GM12878 (cell line): Measurements from ENCODE around the gene NACC1. TPM values are rescaled to one million over a fixed set of nuclear protein-coding genes. Genes with fewer than 3 reads are reported as not detected.
A peak's percentile ranks its signal among the peaks of the same experiment; 100 is the strongest.

Experiments used
- CBX5 ChIP-seq: sonication (generic); IDR thresholded peaks from 2 replicates; pipeline ENCODE4 v1.6.1; 2016; ENCODE audit warnings: low read depth, moderate library complexity, mild to moderate bottlenecking, inconsistent platforms
- CHD1 ChIP-seq: IDR thresholded peaks from 2 replicates; pipeline ENCODE4 v1.6.1; 2012; ENCODE audit warnings: low read depth, low read length, improper control_type of control experiment
- ETV6 ChIP-seq, 2 experiments: fragments of 450-650 bp in 1 of 2; IDR thresholded peaks in 1 of 2; conservative IDR thresholded peaks in 1 of 2; 2 replicates each; pipeline ENCODE4 v1.6.1; 2014; ENCODE audit warnings: antibody characterized with exemption in 1 of 2, borderline replicate concordance in 1 of 2, low read depth in 1 of 2, mild to moderate bottlenecking in 1 of 2, moderate library complexity in 1 of 2
- FOS ChIP-seq: IDR thresholded peaks from 3 replicates; pipeline ENCODE4 v1.6.1; 2011; ENCODE audit warnings: borderline replicate concordance; ENCODE audit not compliant: insufficient read length; ENCODE audit errors: extremely low read depth
- MYB ChIP-seq: fragments of 150-350 bp; IDR thresholded peaks from 2 replicates; pipeline ENCODE4 v1.6.1; 2014; ENCODE audit warnings: mild to moderate bottlenecking, low read depth, low read length, borderline replicate concordance
- NBN ChIP-seq: fragments of 450-650 bp; IDR thresholded peaks from 2 replicates; pipeline ENCODE4 v1.6.1; 2016
- NFYB ChIP-seq: IDR thresholded peaks from 2 replicates; pipeline ENCODE4 v1.6.1; 2011; ENCODE audit warnings: low read depth, mild to moderate bottlenecking, low read length, improper control_type of control experiment, moderate library complexity; ENCODE audit not compliant: insufficient read depth
- NR2F1 ChIP-seq: fragments of 450-650 bp; conservative IDR thresholded peaks from 2 replicates; pipeline ENCODE4 v1.6.1; 2017; ENCODE audit warnings: mild to moderate bottlenecking
- SMAD5 ChIP-seq: IDR thresholded peaks from 2 replicates; pipeline ENCODE4 v1.6.1; 2016; ENCODE audit warnings: antibody characterized with exemption, low read depth
- SPI1 ChIP-seq: IDR thresholded peaks from 2 replicates; pipeline ENCODE4 v1.6.1; 2011; ENCODE audit warnings: low read depth, mild to moderate bottlenecking, low read length, moderate library complexity, borderline replicate concordance; ENCODE audit not compliant: insufficient read depth
- TARDBP ChIP-seq: IDR thresholded peaks from 2 replicates; pipeline ENCODE4 v1.6.1; 2016; ENCODE audit warnings: borderline replicate concordance
- ZBED1 ChIP-seq: IDR thresholded peaks from 2 replicates; pipeline ENCODE4 v1.6.1; 2016; ENCODE audit warnings: borderline replicate concordance
- polyA plus RNA-seq, 11 experiments: library from polyadenylated mRNA; depleted of rRNA in 4 of 11; unstranded in 6 of 11; stranded (reverse) in 5 of 11; fragments of >200 nt; fragmentation: Nextera tagmentation in 4 of 11; fragmentation: Illumina TruSeq in 1 of 11; extraction: Ambion mirVana in 4 of 11; extraction: Trizol in 1 of 11; gene quantifications; 1 replicate in 1 of 11; 2 replicates in 10 of 11; pipeline versions ENCODE4 v1.2.1 to v1.2.3, GENCODE V29; 2011 to 2016; ENCODE audit warnings: inconsistent platforms in 2 of 11, missing spikeins in 2 of 11, low read depth in 1 of 11
- total RNA-seq, 4 experiments: library from RNA; depleted of rRNA in 3 of 4; stranded (reverse); fragments of >200 nt in 3 of 4; fragmentation: Illumina TruSeq in 1 of 4; extraction: Trizol in 1 of 4; gene quantifications; 2 replicates each; pipeline versions ENCODE4 v1.2.1 to v1.2.3, GENCODE V29; 2013 to 2021
- TF ChIP-seq, protein P1 (sequence below): fragments of 450-650 bp; formaldehyde crosslinking; IDR thresholded peaks from 2 replicates; pipeline ENCODE4 v1.5.0; 2022; ENCODE audit warnings: mild to moderate bottlenecking, missing genetic modification characterization
- TF ChIP-seq, protein P2 (sequence below): IDR thresholded peaks from 2 replicates; pipeline ENCODE4 v1.6.1; 2012; ENCODE audit warnings: improper control_type of control experiment, low read depth, low read length; ENCODE audit not compliant: insufficient replicate concordance
- TF ChIP-seq, protein P3 (sequence below): IDR thresholded peaks from 2 replicates; pipeline ENCODE4 v1.6.1; 2011; ENCODE audit warnings: low read depth, low read length, improper control_type of control experiment, borderline replicate concordance
- TF ChIP-seq, protein P4 (sequence below): fragments of 450-650 bp; IDR thresholded peaks from 2 replicates; pipeline ENCODE4 v1.6.1; 2018; ENCODE audit warnings: borderline replicate concordance, mild to moderate bottlenecking; ENCODE audit not compliant: partially characterized antibody
- TF ChIP-seq, protein P5 (sequence below): fragments of 450-650 bp; IDR thresholded peaks from 2 replicates; pipeline ENCODE4 v1.6.1; 2014; ENCODE audit warnings: mild to moderate bottlenecking

The NACC1 gene
- total and polyA plus RNA-seq, 10 of the 15 experiments (the other 5 are each of a cell fraction or from before 2014, with no cell fraction given), result 0.18 to 120 (median 19.2) TPM

DNA sequence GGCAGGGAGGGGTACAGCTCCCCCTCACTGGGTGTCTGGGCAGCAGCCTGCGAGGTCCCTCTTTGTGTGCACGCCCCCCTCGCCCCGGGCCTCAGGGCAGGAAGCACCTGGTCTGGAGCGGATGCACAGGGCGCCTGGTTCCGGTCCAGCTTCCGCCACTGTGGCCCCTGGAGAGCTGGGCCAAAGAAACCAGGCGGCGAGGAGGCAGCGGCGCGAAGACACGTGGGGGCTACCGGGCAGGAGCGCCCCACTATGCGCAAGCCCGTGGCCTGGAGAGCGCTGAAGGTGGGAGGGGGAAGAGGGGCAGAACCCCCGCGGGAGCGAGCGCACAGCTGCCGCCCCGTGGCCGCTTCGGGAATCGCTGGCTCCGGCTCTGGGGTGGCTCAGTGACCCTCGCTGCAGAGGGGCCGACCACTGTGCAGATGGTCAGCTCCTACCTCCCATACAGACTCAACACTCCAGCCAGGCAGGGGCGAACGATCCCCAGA is 13.7 kb upstream of the NACC1 start (continued):
- TF ChIP-seq, protein P1, sequence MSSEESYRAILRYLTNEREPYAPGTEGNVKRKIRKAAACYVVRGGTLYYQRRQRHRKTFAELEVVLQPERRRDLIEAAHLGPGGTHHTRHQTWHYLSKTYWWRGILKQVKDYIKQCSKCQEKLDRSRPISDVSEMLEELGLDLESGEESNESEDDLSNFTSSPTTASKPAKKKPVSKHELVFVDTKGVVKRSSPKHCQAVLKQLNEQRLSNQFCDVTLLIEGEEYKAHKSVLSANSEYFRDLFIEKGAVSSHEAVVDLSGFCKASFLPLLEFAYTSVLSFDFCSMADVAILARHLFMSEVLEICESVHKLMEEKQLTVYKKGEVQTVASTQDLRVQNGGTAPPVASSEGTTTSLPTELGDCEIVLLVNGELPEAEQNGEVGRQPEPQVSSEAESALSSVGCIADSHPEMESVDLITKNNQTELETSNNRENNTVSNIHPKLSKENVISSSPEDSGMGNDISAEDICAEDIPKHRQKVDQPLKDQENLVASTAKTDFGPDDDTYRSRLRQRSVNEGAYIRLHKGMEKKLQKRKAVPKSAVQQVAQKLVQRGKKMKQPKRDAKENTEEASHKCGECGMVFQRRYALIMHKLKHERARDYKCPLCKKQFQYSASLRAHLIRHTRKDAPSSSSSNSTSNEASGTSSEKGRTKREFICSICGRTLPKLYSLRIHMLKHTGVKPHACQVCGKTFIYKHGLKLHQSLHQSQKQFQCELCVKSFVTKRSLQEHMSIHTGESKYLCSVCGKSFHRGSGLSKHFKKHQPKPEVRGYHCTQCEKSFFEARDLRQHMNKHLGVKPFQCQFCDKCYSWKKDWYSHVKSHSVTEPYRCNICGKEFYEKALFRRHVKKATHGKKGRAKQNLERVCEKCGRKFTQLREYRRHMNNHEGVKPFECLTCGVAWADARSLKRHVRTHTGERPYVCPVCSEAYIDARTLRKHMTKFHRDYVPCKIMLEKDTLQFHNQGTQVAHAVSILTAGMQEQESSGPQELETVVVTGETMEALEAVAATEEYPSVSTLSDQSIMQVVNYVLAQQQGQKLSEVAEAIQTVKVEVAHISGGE, result no peak
- TF ChIP-seq SMAD5 (no peak), NR2F1 (peak; percentile 45; the same call in 1 of the 2 replicates), ZBED1 (no peak), ETV6 (conservative IDR thresholded peaks at IDR 0.05 in 1 of 2, IDR thresholded peaks at IDR 0.05 in 1 of 2; ENCODE audit: borderline replicate concordance in 1 of 2, low read depth in 1 of 2) (peak in 1 of 2 experiments; percentile 93; a peak in 2 of 4 replicates), FOS (no peak), MYB (no peak), TARDBP (peak; percentile 39; the same call in 1 of the 2 replicates), CHD1 (no peak), CBX5 (no peak), SPI1 (no peak), NFYB (no peak), NBN (peak; percentile 66; the same call in 1 of the 2 replicates)
- TF ChIP-seq, protein P2, sequence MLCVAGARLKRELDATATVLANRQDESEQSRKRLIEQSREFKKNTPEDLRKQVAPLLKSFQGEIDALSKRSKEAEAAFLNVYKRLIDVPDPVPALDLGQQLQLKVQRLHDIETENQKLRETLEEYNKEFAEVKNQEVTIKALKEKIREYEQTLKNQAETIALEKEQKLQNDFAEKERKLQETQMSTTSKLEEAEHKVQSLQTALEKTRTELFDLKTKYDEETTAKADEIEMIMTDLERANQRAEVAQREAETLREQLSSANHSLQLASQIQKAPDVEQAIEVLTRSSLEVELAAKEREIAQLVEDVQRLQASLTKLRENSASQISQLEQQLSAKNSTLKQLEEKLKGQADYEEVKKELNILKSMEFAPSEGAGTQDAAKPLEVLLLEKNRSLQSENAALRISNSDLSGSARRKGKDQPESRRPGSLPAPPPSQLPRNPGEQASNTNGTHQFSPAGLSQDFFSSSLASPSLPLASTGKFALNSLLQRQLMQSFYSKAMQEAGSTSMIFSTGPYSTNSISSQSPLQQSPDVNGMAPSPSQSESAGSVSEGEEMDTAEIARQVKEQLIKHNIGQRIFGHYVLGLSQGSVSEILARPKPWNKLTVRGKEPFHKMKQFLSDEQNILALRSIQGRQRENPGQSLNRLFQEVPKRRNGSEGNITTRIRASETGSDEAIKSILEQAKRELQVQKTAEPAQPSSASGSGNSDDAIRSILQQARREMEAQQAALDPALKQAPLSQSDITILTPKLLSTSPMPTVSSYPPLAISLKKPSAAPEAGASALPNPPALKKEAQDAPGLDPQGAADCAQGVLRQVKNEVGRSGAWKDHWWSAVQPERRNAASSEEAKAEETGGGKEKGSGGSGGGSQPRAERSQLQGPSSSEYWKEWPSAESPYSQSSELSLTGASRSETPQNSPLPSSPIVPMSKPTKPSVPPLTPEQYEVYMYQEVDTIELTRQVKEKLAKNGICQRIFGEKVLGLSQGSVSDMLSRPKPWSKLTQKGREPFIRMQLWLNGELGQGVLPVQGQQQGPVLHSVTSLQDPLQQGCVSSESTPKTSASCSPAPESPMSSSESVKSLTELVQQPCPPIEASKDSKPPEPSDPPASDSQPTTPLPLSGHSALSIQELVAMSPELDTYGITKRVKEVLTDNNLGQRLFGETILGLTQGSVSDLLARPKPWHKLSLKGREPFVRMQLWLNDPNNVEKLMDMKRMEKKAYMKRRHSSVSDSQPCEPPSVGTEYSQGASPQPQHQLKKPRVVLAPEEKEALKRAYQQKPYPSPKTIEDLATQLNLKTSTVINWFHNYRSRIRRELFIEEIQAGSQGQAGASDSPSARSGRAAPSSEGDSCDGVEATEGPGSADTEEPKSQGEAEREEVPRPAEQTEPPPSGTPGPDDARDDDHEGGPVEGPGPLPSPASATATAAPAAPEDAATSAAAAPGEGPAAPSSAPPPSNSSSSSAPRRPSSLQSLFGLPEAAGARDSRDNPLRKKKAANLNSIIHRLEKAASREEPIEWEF, result no peak
- TF ChIP-seq, protein P3, sequence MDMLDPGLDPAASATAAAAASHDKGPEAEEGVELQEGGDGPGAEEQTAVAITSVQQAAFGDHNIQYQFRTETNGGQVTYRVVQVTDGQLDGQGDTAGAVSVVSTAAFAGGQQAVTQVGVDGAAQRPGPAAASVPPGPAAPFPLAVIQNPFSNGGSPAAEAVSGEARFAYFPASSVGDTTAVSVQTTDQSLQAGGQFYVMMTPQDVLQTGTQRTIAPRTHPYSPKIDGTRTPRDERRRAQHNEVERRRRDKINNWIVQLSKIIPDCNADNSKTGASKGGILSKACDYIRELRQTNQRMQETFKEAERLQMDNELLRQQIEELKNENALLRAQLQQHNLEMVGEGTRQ, result no peak
- TF ChIP-seq, protein P4, sequence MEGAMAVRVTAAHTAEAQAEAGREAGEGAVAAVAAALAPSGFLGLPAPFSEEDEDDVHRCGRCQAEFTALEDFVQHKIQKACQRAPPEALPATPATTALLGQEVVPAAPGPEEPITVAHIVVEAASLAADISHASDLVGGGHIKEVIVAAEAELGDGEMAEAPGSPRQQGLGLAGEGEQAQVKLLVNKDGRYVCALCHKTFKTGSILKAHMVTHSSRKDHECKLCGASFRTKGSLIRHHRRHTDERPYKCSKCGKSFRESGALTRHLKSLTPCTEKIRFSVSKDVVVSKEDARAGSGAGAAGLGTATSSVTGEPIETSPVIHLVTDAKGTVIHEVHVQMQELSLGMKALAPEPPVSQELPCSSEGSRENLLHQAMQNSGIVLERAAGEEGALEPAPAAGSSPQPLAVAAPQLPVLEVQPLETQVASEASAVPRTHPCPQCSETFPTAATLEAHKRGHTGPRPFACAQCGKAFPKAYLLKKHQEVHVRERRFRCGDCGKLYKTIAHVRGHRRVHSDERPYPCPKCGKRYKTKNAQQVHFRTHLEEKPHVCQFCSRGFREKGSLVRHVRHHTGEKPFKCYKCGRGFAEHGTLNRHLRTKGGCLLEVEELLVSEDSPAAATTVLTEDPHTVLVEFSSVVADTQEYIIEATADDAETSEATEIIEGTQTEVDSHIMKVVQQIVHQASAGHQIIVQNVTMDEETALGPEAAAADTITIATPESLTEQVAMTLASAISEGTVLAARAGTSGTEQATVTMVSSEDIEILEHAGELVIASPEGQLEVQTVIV, result no peak
- TF ChIP-seq, protein P5, sequence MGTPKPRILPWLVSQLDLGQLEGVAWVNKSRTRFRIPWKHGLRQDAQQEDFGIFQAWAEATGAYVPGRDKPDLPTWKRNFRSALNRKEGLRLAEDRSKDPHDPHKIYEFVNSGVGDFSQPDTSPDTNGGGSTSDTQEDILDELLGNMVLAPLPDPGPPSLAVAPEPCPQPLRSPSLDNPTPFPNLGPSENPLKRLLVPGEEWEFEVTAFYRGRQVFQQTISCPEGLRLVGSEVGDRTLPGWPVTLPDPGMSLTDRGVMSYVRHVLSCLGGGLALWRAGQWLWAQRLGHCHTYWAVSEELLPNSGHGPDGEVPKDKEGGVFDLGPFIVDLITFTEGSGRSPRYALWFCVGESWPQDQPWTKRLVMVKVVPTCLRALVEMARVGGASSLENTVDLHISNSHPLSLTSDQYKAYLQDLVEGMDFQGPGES, result no peak
